ENCODE measurements around the gene PRPF19. TPM values are rescaled to one million over a fixed set of nuclear protein-coding genes. Genes with fewer than 3 reads are reported as not detected.

PRPF19 gene
- total and polyA plus RNA-seq, 9 of the 15 experiments (the other 6 are each of a cell fraction or from before 2014, with no cell fraction given) = 9.4 to 212 (median 73.2) TPM

GRCh38 chr11:60906132-60906972 is at the start of gene PRPF19 (continued):
- TF ChIP-seq ZNF324 (CRISPR knock-in tag; IDR thresholded peaks at IDR 0.05) = no peak
- TF ChIP-seq OTX1 (CRISPR knock-in tag; IDR thresholded peaks at IDR 0.05) = no peak
- no peak for TF ChIP-seq ARNT (IDR thresholded peaks at IDR 0.05)
- TF ChIP-seq ZNF384 (IDR thresholded peaks at IDR 0.05; ENCODE audit: low read depth, low read length) = no peak
- no peak for TF ChIP-seq E2F3 (CRISPR knock-in tag; IDR thresholded peaks at IDR 0.05)
- no peak for TF ChIP-seq ZNF586 (CRISPR knock-in tag; conservative IDR thresholded peaks at IDR 0.05)
- peak; percentile 88 for TF ChIP-seq POLR2AphosphoS5 (IDR thresholded peaks at IDR 0.05; ENCODE audit: control insufficient read depth, insufficient read depth, low read depth, low read length)
- TF ChIP-seq KLF6 (CRISPR knock-in tag; IDR thresholded peaks at IDR 0.05; ENCODE audit: borderline replicate concordance) = no peak
- no peak for TF ChIP-seq HDAC8 (tag; IDR thresholded peaks at IDR 0.05)
- no peak for TF ChIP-seq ZNF830 (CRISPR knock-in tag; IDR thresholded peaks at IDR 0.05)
- no peak for TF ChIP-seq BMI1 (IDR thresholded peaks at IDR 0.05; ENCODE audit: low read length)
- no peak for TF ChIP-seq ZNF41 (CRISPR knock-in tag; conservative IDR thresholded peaks at IDR 0.05)
- TF ChIP-seq SMAD4 (CRISPR knock-in tag; conservative IDR thresholded peaks at IDR 0.05) = no peak
- peak; percentile 81 for TF ChIP-seq SAP30 (IDR thresholded peaks at IDR 0.05; ENCODE audit: borderline replicate concordance, insufficient read depth, low read depth, low read length, poor library complexity, severe bottlenecking)
- TF ChIP-seq HDAC6 (IDR thresholded peaks at IDR 0.05; ENCODE audit: low read depth, low read length) = no peak
- TF ChIP-seq RBM14 (IDR thresholded peaks at IDR 0.05; ENCODE audit: borderline replicate concordance, insufficient read depth, low read depth, low read length) = no peak
- TF ChIP-seq HCFC1 (IDR thresholded peaks at IDR 0.05; ENCODE audit: low read depth, low read length) = peak; percentile 93
- TF ChIP-seq ZNF57 (CRISPR knock-in tag; IDR thresholded peaks at IDR 0.05) = peak; percentile 77; the same call in 1 of the 2 replicates
- no peak for TF ChIP-seq PURB (CRISPR knock-in tag; IDR thresholded peaks at IDR 0.05; ENCODE audit: low read depth)
- TF ChIP-seq NFRKB (IDR thresholded peaks at IDR 0.05; ENCODE audit: low read depth) = no peak
- TF ChIP-seq, protein P1, sequence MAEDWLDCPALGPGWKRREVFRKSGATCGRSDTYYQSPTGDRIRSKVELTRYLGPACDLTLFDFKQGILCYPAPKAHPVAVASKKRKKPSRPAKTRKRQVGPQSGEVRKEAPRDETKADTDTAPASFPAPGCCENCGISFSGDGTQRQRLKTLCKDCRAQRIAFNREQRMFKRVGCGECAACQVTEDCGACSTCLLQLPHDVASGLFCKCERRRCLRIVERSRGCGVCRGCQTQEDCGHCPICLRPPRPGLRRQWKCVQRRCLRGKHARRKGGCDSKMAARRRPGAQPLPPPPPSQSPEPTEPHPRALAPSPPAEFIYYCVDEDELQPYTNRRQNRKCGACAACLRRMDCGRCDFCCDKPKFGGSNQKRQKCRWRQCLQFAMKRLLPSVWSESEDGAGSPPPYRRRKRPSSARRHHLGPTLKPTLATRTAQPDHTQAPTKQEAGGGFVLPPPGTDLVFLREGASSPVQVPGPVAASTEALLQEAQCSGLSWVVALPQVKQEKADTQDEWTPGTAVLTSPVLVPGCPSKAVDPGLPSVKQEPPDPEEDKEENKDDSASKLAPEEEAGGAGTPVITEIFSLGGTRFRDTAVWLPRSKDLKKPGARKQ (CRISPR knock-in tag; IDR thresholded peaks at IDR 0.05) = no peak
- peak; percentile 84; the same call in 1 of the 2 replicates for TF ChIP-seq E2F1 (CRISPR knock-in tag; IDR thresholded peaks at IDR 0.05)
- TF ChIP-seq, protein P2, sequence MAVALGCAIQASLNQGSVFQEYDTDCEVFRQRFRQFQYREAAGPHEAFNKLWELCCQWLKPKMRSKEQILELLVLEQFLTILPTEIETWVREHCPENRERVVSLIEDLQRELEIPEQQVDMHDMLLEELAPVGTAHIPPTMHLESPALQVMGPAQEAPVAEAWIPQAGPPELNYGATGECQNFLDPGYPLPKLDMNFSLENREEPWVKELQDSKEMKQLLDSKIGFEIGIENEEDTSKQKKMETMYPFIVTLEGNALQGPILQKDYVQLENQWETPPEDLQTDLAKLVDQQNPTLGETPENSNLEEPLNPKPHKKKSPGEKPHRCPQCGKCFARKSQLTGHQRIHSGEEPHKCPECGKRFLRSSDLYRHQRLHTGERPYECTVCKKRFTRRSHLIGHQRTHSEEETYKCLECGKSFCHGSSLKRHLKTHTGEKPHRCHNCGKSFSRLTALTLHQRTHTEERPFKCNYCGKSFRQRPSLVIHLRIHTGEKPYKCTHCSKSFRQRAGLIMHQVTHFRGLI (CRISPR knock-in tag; IDR thresholded peaks at IDR 0.05) = no peak
- TF ChIP-seq NR1H2 (CRISPR knock-in tag; IDR thresholded peaks at IDR 0.05) = 0 out of 2 replicates have a peak, but pooled peaks have one; percentile 37
- no peak for TF ChIP-seq ZNF224 (CRISPR knock-in tag; IDR thresholded peaks at IDR 0.05)
- no peak for TF ChIP-seq PHB2 (IDR thresholded peaks at IDR 0.05; ENCODE audit: low read depth)
